K562 (cell line): Measurements from ENCODE around the gene ARHGAP9. TPM values are rescaled to one million over a fixed set of nuclear protein-coding genes. Genes with fewer than 3 reads are reported as not detected.
A peak's percentile ranks its signal among the peaks of the same experiment; 100 is the strongest.

Experiments
- BMI1 ChIP-seq: fragments of 150-350 bp; IDR thresholded peaks from 2 replicates; pipeline ENCODE4 v1.6.1; 2014; ENCODE audit warnings: low read length
- CAMTA2 ChIP-seq: fragments of 250-450 bp; sonication (Bioruptor Pico); conservative IDR thresholded peaks from 2 replicates; pipeline ENCODE4 v1.5.1; 2022
- DACH1 ChIP-seq: fragments of 450-650 bp; IDR thresholded peaks from 2 replicates; pipeline ENCODE4 v1.6.1; 2018; ENCODE audit not compliant: partially characterized antibody
- EHMT2 ChIP-seq: fragments of 450-650 bp; IDR thresholded peaks from 2 replicates; pipeline ENCODE4 v1.6.1; 2018; ENCODE audit warnings: antibody characterized with exemption
- EZH2 ChIP-seq: IDR thresholded peaks from 2 replicates; pipeline ENCODE4 v1.6.1; 2012; ENCODE audit warnings: low read depth, mild to moderate bottlenecking, inconsistent platforms, low read length, borderline replicate concordance
- GATAD2B ChIP-seq: fragments of 450-650 bp; IDR thresholded peaks from 2 replicates; pipeline ENCODE4 v1.6.1; 2017; ENCODE audit warnings: mild to moderate bottlenecking, borderline replicate concordance
- GTF2E2 ChIP-seq: fragments of 200-800 bp; sonication (Bioruptor generic); IDR thresholded peaks from 2 replicates; pipeline ENCODE4 v1.6.1; 2016; ENCODE audit warnings: missing genetic modification characterization, missing compliant biosample characterization
- HNRNPH1 ChIP-seq: fragments of 200-400 bp; formaldehyde crosslinking; optimal IDR thresholded peaks from 2 replicates; pipeline ENCODE3; 2017; ENCODE audit warnings: low read depth, mild to moderate bottlenecking, low read length, moderate library complexity
- KHSRP ChIP-seq: fragments of 450-650 bp; IDR thresholded peaks from 2 replicates; pipeline ENCODE4 v1.6.1; 2017
- MIER1 ChIP-seq: fragments of 450-650 bp; IDR thresholded peaks from 2 replicates; pipeline ENCODE4 v1.6.1; 2016; ENCODE audit warnings: antibody characterized with exemption, mild to moderate bottlenecking, low read depth
- NR3C1 ChIP-seq: sonication (generic); formaldehyde crosslinking; IDR thresholded peaks from 2 replicates; pipeline ENCODE4 v1.8.1; 2022; ENCODE audit warnings: missing genetic modification reagents
- SIN3A ChIP-seq, 2 experiments: fragments of 150-350 bp in 1 of 2; IDR thresholded peaks; 2 replicates each; pipeline ENCODE4 v1.6.1; 2011 to 2016; ENCODE audit warnings: borderline replicate concordance in 2 of 2, low read depth in 2 of 2, low read length in 2 of 2, mild to moderate bottlenecking in 2 of 2, moderate library complexity in 2 of 2; ENCODE audit not compliant: control insufficient read depth in 1 of 2
- TAF1 ChIP-seq: IDR thresholded peaks from 2 replicates; pipeline ENCODE4 v1.6.1; 2011; ENCODE audit warnings: mild to moderate bottlenecking, low read length, moderate library complexity; ENCODE audit not compliant: insufficient read depth, control insufficient read depth, severe bottlenecking; ENCODE audit errors: extremely low read depth
- TAF7 ChIP-seq: fragments of 450-650 bp; IDR thresholded peaks from 2 replicates; pipeline ENCODE4 v1.6.1; 2016; ENCODE audit warnings: missing genetic modification characterization, missing compliant biosample characterization
- TCFL5 ChIP-seq: fragments of 250-450 bp; sonication (Bioruptor Pico); conservative IDR thresholded peaks from 2 replicates; pipeline ENCODE4 v1.6.1; 2021; ENCODE audit warnings: mild to moderate bottlenecking, moderate library complexity, matching md5 sums
- TEAD1 ChIP-seq, 2 experiments: fragments of 450-650 bp in 1 of 2; sonication (generic) in 1 of 2; formaldehyde crosslinking; IDR thresholded peaks; 2 replicates each; pipeline versions ENCODE4 v1.4.0 to v1.8.0; 2020 to 2022; ENCODE audit warnings: mild to moderate bottlenecking in 2 of 2, missing genetic modification reagents in 1 of 2
- ZNF121 ChIP-seq: sonication (generic); formaldehyde crosslinking; conservative IDR thresholded peaks from 2 replicates; pipeline ENCODE4 v1.8.0; 2022; ENCODE audit warnings: missing genetic modification reagents
- ZNF586 ChIP-seq: fragments of 450-650 bp; formaldehyde crosslinking; conservative IDR thresholded peaks from 2 replicates; pipeline ENCODE4 v1.4.0; 2020; ENCODE audit warnings: mild to moderate bottlenecking, moderate library complexity
- ZNF76 ChIP-seq: fragments of 250-450 bp; sonication (Bioruptor Pico); IDR thresholded peaks from 2 replicates; pipeline ENCODE4 v1.4.0; 2020; ENCODE audit warnings: mild to moderate bottlenecking, moderate library complexity, borderline replicate concordance
- ZSCAN32 ChIP-seq: fragments of 450-650 bp; formaldehyde crosslinking; IDR thresholded peaks from 2 replicates; pipeline ENCODE4 v1.4.0; 2020; ENCODE audit warnings: mild to moderate bottlenecking, moderate library complexity
- polyA plus RNA-seq, 8 experiments: library from polyadenylated mRNA; depleted of rRNA in 4 of 8; stranded (reverse) in 5 of 8; unstranded in 3 of 8; fragments of >200 nt; fragmentation: Nextera tagmentation in 2 of 8; fragmentation: Illumina TruSeq in 1 of 8; extraction: Ambion mirVana in 2 of 8; extraction: Trizol in 1 of 8; gene quantifications; 2 replicates each; pipeline versions ENCODE4 v1.2.1 to v1.2.3, GENCODE V29; 2011 to 2014; ENCODE audit warnings: inconsistent platforms in 1 of 8, missing spikeins in 1 of 8
- total RNA-seq, 7 experiments: library from RNA; depleted of rRNA in 6 of 7; stranded (reverse); fragments of >200 nt in 6 of 7; fragmentation: Illumina TruSeq in 2 of 7; extraction: Trizol in 2 of 7; gene quantifications; 2 replicates each; pipeline versions ENCODE4 v1.2.1 to v1.2.3, GENCODE V29; 2011 to 2021; ENCODE audit warnings: low replicate concordance in 1 of 7
- TF ChIP-seq, protein P1 (sequence below): fragments of 450-650 bp; IDR thresholded peaks from 2 replicates; pipeline ENCODE4 v1.6.1; 2016; ENCODE audit warnings: mild to moderate bottlenecking
- TF ChIP-seq, protein P2 (sequence below): fragments of 450-650 bp; formaldehyde crosslinking; IDR thresholded peaks from 2 replicates; pipeline ENCODE4 v1.4.0; 2020; ENCODE audit warnings: mild to moderate bottlenecking
- TF ChIP-seq, protein P3 (sequence below): fragments of 250-450 bp; sonication (Bioruptor Pico); IDR thresholded peaks from 2 replicates; pipeline ENCODE4 v1.4.0; 2020; ENCODE audit warnings: mild to moderate bottlenecking, moderate library complexity

Gene ARHGAP9
- total and polyA plus RNA-seq, 9 of the 15 experiments (the other 6 are each of a cell fraction or from before 2014, with no cell fraction given) = 1.5 to 10.2 (median 5.1) TPM

DNA sequence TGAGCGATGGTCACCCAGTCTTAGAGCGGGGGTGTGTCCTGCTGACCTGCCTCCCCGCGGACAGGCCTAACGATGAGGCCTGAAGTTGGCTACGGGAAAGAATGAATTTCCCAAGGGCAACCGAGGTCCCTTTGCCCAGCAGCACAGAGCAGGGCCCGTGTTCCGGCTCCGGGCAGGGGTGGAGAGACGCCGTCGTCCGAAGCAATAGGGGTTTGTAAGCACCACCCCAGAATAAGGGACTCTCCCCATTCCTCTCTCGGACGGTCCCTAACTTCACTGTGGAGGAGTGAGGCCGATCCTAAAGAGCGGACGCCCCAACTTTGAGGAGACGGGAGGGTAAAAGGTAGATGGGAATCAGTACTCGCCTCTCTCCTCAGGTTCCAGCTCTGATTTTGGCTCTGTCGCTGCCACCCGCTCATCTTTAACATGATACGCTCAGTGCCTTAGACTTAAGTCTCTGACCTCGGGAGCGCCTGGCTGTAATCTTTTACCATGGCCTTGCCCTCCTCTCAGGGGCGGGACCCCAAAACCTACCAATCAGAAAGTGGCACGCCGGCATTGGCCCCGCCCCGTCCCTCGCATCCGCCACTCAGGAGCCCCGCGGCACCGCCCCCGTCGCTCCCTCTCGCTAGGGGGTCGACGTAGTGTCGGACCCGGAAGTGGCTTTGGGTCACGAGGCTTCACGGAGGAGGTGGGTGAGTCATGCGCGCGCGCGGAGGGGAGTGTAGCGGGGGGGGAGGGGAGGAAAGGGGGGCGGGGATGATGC, 40.6 kb upstream of the ARHGAP9 start, which contains the start of gene DDIT3 (continued):
- TF ChIP-seq, protein P1, sequence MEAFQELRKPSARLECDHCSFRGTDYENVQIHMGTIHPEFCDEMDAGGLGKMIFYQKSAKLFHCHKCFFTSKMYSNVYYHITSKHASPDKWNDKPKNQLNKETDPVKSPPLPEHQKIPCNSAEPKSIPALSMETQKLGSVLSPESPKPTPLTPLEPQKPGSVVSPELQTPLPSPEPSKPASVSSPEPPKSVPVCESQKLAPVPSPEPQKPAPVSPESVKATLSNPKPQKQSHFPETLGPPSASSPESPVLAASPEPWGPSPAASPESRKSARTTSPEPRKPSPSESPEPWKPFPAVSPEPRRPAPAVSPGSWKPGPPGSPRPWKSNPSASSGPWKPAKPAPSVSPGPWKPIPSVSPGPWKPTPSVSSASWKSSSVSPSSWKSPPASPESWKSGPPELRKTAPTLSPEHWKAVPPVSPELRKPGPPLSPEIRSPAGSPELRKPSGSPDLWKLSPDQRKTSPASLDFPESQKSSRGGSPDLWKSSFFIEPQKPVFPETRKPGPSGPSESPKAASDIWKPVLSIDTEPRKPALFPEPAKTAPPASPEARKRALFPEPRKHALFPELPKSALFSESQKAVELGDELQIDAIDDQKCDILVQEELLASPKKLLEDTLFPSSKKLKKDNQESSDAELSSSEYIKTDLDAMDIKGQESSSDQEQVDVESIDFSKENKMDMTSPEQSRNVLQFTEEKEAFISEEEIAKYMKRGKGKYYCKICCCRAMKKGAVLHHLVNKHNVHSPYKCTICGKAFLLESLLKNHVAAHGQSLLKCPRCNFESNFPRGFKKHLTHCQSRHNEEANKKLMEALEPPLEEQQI = no peak
- no peak for TF ChIP-seq ZSCAN32 (CRISPR knock-in tag)
- no peak for TF ChIP-seq DACH1
- 0 out of 2 replicates have a peak, but pooled peaks have one; percentile 21 for TF ChIP-seq CAMTA2 (CRISPR knock-in tag)
- no peak for TF ChIP-seq HNRNPH1
- no peak for TF ChIP-seq ZNF121 (CRISPR knock-in tag)
- no peak for TF ChIP-seq KHSRP
- TF ChIP-seq GATAD2B = no peak
- TF ChIP-seq SIN3A (IDR thresholded peaks at IDR 0.05; ENCODE audit: borderline replicate concordance in 2 of 2, control insufficient read depth in 1 of 2, low read depth in 2 of 2, low read length in 2 of 2) = peak; percentile 76 to 93; a peak in 2 of 4 replicates
- peak; percentile 96 for TF ChIP-seq TAF7 (tag)
- no peak for TF ChIP-seq ZNF586
- TF ChIP-seq, protein P2, sequence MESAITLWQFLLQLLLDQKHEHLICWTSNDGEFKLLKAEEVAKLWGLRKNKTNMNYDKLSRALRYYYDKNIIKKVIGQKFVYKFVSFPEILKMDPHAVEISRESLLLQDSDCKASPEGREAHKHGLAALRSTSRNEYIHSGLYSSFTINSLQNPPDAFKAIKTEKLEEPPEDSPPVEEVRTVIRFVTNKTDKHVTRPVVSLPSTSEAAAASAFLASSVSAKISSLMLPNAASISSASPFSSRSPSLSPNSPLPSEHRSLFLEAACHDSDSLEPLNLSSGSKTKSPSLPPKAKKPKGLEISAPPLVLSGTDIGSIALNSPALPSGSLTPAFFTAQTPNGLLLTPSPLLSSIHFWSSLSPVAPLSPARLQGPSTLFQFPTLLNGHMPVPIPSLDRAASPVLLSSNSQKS (CRISPR knock-in tag) = no peak
- TF ChIP-seq, protein P3, sequence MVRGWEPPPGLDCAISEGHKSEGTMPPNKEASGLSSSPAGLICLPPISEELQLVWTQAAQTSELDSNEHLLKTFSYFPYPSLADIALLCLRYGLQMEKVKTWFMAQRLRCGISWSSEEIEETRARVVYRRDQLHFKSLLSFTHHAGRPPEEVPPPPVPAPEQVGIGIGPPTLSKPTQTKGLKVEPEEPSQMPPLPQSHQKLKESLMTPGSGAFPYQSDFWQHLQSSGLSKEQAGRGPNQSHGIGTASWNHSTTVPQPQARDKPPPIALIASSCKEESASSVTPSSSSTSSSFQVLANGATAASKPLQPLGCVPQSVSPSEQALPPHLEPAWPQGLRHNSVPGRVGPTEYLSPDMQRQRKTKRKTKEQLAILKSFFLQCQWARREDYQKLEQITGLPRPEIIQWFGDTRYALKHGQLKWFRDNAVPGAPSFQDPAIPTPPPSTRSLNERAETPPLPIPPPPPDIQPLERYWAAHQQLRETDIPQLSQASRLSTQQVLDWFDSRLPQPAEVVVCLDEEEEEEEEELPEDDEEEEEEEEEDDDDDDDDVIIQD (CRISPR knock-in tag) = no peak
- no peak for TF ChIP-seq MIER1
- no peak for TF ChIP-seq ZNF76
- no peak for TF ChIP-seq BMI1
- TF ChIP-seq EZH2 = no peak
- peak; percentile 99 for TF ChIP-seq GTF2E2
- no peak for TF ChIP-seq EHMT2
- no peak for TF ChIP-seq TCFL5
- TF ChIP-seq TAF1 = peak; percentile 97
- no peak for TF ChIP-seq NR3C1 (CRISPR knock-in tag)
- peak in 1 of 2 experiments; percentile 88; a peak in 2 of 4 replicates for TF ChIP-seq TEAD1 (CRISPR knock-in tag; IDR thresholded peaks at IDR 0.05)
- TF ChIP-seq, all 486 proteins: peak for 197
